Measurements from ENCODE around the gene KRT84.

The KRT84 gene

DNA sequence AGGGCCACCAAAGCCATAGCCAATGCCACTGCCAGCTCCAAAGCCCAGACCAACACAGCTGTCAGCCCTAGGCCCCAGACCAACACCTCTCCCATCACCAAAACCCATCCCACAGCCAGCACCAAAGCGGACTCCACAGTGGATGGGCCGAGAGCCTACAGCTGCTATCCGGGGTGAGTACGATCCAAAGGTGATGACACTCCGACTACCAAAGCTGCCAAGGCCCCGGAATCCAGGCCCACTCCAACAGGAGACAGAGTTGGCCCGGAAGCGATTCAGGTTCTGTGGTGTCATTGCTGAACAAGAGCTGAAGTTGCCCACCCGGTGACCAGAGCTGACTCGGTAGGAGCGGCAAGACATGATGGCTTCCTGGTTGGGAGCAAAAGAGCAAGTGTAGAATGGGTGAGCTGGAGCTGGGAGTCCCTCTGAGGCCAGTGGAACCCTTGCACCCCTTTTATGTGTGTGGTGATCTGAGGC, at the start of gene KRT84:
TSS of gene KRT84 (minus strand) at position 427 of the 477 bp plus-strand sequence. CDS start at position 360, 67 bp downstream.
- no peak for DNase-seq (ENCODE audit: low spot score)

DNA sequence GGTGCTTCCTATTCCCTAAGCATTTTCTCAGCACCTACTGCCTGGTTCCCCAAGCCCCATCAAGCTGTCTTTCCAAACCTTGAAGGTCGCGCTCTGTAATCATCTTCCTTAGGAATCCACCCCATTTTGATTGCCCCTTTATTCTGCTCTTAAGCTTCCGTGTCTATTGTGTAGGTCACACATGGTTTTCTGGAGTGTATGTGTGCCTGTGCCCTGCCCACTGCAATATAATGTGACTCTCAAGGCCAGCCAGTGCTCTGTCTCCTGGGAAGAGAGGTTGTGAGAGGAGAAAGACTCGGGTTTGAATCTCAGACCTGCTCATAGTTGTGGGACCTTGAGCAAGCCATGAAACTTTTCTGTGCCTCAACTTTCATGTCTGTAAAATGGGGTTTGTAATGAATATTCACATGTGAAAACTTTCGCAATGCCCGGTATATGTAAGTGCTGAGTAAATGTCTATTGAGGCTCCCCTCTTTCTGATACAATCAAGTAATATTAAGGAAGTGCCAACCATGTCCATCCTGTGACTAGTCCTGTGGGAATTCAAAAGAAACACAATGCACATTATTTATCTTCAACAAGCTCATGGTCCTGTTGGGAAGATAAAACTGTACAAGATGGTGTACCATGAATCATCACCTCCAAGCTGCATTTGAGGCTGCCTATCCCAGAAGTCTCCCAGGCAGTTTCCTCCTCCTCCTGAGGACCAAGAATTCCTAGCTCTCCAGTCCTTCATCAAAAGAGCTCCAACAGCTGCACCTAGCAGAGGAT, 49.5 kb upstream of the KRT84 start:
- DNase-seq (ENCODE audit: low spot score): no peak

DNA sequence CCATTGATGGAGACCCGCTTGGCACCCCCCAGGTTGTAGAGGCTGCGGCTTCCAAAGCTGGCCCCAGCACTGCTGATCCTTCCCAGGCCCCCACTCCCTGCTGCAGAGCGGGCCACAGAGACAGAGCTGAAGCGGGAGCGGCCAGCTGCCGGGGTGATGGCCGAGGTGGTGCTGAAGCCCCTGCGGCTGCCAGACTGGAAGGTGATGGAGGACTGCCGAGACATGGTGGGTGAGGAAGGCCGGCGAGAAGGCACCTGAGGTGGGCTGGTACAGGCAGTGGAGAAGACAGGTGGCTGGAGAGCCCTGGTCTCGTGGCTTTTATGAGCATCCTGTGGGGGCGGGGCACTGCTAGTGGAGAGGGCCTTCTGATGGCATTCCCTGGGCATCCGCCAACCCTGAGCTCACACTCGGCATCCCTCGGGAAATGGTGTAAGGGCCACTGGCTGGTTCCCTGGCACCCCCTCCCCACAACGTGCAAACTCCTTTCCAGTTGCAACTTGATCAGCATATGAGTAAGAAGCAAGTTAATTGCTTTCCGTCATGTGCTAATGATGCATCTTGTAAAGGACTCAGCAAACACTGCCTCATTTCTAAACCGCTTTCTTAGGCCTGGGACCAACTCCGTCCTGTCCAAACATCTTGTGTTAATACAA, 48.8 kb upstream of the KRT84 start, which contains the start of gene KRT75:
TSS of gene KRT75 (minus strand) at position 291 of the 653 bp plus-strand sequence. CDS start at position 224, 67 bp downstream.
- no peak for DNase-seq (ENCODE audit: low spot score)

GRCh38 chr12:52433501-52434080, 48.1 kb upstream of the KRT84 start:
- no peak for DNase-seq (ENCODE audit: low spot score)

- no peak for DNase-seq (ENCODE audit: low spot score)
Measured at GRCh38 chr12:52432559-52433207, 47.2 kb upstream of the KRT84 start.

GRCh38 chr12:52428121-52428520, 42.7 kb upstream of the KRT84 start:
- no peak for DNase-seq (ENCODE audit: low spot score)

GRCh38 chr12:52427083-52427482, 41.6 kb upstream of the KRT84 start:
- DNase-seq (ENCODE audit: low spot score): no peak

GRCh38 chr12:52426034-52426433, 40.6 kb upstream of the KRT84 start:
- no peak for DNase-seq (ENCODE audit: low spot score)

- no peak for DNase-seq (ENCODE audit: low spot score)
Measured at GRCh38 chr12:52425466-52425865, 40.0 kb upstream of the KRT84 start.

DNA sequence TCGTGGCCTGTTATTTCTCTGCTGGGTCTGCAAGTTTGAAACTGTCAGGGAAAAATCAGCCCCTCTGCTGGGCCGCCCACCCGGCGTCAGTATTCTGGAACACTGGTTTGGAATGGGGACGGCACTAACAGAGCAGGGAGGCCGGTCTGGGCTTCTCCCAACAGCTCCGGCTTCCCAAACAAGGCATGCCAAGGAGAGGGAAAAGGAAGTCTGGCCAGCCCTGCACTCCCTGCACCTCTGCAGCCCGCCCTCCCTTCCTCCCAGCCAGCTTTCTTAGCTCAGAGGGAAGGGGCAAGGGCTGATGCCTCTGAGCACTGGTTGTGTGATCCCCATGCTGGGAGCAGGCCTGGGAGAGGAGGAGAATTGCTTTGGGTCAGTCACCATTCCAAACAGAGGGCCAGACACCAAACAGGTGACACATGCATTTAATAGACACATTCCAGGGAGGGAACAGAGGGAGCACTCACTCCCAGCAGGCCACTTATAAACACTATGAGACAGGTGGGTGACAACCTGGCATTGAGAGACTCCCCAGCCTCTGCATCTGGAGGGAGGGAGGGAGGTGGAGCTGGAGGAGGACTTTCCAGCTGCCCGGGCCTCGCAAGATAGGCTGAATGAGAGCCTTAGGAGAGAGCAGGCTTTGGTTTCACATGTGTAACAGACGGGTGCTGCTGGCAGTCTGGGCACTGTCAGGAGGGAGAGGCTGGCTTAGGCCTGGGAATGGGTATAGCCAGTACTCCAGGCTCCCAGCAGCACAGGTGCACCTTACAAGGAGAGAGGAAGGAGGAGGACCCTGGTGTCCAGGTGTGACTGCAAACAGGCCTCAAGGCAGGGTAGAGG, 38.4 kb upstream of the KRT84 start:
- no peak for DNase-seq (ENCODE audit: low spot score)

DNA sequence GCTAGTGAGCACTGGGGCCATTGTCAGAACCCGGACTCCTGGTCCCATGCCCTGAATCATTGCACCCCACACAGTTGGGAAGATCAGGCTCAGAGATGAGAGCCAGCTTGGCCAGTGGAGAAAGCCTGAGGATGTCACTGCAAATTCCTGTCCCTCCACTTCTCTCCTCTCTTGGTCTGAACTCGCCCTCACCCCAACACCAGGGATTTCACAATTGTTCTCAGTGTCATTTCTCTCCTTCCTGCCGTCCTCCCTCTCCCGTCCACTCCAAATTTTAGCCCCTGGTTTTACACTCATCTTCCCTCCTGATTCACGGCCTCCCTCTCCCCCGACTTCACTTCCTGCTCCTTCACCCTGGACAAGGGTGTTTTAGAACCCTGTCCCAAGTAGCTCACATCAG, 37.6 kb upstream of the KRT84 start:
- no peak for DNase-seq (ENCODE audit: low spot score)

DNA sequence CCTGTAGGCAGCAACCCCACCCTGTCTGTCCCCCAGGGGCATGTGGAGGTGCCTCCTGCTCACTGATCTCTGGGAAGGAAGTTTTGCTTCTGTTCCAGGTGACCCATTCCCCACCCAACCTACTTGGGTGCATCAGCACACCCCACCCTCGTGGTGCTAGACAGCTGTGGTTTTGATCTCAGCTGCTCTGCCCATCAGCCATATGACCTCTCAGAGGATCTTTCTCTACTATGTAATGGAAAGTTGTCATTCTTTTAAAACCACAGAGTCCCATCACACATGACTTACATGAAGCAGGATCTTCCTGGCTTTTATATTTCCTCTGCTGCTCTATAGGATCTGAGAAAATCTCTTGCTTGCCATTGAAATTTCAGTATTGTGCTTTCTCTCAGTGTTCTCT, 34.2 kb upstream of the KRT84 start:
- no peak for DNase-seq (ENCODE audit: low spot score)

DNA sequence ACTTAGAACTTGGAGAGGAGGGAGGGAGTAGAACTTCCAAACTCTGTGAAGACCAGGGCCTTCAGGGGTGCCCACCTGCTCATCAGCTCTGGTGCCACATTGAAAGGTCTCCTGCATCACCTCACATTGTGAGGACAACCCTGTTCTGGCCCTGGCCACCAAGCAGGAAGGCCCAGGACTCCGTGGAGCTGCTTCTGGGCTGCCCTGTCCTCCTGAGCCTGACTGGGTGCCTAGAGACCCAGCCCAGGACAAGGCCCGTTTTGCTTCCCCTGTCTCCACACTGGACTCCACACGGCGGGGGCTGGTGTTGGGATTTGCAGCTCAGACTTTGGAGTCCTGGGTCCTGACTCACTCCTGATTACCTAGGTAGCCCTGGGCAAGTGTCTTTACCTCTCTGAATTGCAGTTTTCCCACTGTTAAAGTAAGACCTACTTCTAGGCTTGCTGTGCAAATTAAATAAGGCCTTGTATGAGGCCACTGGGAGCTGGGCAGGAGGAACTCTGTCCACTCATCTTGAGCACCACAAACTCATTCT, 33.2 kb upstream of the KRT84 start:
- no peak for DNase-seq (ENCODE audit: low spot score)

- DNase-seq (ENCODE audit: low spot score): no peak
Measured at GRCh38 chr12:52417740-52418139, 32.3 kb upstream of the KRT84 start.

DNA sequence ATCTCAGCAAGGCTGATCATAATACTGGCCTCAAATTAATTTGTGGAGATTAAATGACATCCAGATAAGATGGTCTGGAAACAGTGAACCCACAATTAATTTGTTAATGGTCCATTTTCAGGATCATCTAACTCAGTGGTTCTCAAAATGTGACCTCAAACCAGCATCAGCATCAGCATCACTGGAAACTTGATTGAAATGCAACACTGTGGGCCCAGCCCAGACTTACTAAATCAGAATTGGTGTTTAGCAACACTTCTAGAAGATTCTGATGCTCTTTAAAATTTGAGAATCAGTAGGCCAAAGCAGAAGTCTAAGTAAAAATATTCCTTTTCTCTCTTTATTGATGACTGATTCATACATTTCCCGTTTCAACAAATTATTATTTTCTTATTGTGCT, 31.3 kb upstream of the KRT84 start:
- DNase-seq (ENCODE audit: low spot score): no peak

DNA sequence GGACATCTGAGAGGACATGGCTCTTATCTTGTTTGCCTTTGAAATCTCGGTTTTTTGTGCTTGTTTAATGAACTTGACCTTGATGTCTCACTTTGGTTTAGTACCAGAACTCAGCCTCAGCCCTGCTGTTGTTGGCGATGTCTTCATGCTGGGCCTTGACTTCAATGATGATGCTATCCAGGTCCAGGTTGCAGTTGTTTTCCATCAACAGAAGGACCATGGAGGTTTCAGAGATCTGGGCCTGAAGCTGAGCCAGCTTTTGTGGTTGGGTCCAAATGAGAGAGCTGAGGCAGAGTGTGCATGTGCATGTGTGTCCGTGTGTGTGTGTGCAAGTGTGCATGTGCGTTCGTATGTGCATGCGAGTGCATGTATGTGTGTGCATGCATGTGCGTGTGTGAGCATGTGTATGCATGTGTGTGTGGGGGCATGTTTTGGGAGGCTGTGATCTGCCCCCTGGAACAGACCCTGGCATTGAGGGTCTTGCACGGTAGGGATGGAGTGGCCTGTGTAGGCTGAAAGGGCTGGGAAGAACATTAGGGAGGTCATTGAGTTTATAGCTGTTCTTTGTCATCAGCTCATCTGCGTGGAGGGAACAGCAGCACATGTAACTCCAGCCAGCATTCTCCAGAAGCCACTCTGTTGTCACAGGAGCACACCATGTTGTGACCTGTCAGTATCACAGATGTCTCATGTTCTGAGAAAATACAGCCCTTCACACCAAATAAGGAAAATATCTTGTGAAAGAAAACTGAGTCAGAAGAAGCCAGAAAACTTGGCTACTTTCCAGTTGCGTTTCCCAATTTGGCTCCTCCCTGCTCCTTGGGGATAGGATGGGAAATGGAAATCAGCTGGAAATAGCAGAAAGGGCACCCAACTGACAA, 30.7 kb upstream of the KRT84 start:
- peak; percentile 81 for DNase-seq (ENCODE audit: low spot score)

DNA sequence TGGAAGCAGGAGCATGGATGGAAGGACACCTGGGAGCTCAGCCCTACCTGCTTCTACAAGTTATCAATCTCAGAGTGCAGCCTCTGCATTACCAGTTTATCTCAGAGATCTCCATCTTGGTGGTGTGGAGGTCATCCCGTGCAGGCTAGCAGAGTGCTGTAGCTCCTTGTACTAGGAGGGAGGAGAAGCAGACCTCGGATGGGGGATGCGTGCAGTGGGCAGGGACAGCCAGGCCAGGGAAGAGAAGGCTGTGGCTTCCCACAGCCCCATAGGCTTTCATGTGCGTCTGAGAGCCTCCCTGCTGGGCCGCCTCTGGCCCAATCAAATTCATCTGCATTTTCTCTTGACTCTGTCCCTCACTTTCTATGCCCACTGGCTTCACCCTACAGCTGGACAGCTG, 29.5 kb upstream of the KRT84 start:
- no peak for DNase-seq (ENCODE audit: low spot score)

GRCh38 chr12:52413782-52414345, 28.4 kb upstream of the KRT84 start:
- DNase-seq (ENCODE audit: low spot score): no peak

DNA sequence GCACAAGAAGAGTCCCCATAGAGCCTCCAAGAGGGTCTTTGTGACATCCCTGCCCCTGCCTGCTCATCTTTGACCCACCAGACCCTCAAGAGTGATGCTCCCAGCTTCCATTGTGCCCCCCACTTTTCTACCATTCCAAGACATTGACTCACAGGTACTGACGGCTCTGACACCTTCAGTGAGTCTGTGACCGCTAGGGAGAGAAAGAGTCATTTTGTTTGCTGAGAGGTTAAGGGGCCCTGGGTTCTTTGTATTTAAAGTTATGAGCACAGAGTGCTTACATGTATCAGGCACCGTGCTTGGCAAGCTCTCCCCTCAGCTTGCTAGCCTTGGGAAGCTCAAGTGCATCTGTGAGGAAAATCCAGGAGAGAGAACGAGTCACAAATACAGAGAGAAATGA, 27.8 kb upstream of the KRT84 start:
- no peak for DNase-seq (ENCODE audit: low spot score)

DNA sequence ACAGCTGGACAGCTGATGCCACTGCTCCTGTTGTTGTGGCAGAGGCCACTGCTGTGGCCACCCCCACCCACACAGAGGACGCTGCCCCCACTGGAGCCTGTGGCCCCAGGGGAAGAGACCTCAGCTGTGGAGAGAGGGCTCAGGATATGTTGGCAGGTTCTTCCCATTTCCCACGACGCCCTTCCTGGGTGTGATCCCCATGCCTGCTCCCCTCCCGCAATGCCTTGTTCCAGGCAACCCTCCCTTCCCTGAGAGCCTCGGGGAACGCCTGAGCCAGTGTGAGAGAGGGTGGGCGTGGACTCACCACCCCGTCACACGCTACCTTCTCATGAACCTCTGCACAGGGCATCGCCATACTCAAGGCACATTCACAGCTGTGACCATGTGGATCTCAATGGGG, 26.4 kb upstream of the KRT84 start:
- DNase-seq (ENCODE audit: low spot score): no peak
